ENCODE measurements around the gene TRABD2B.

- TF ChIP-seq CTCF (IDR thresholded peaks at IDR 0.05) (no peak), ZFX (IDR thresholded peaks at IDR 0.05; ENCODE audit: borderline replicate concordance) (no peak)
These were observed 16.1 kb upstream of the TRABD2B start for GRCh38 chr1:48013270-48013669.
